Measurements from ENCODE around the gene MSX1. TPM values are rescaled to one million over a fixed set of nuclear protein-coding genes. Genes with fewer than 3 reads are reported as not detected.

The MSX1 gene
- total RNA-seq, 1 donor from 2014 or later: 2.1 TPM

DNA sequence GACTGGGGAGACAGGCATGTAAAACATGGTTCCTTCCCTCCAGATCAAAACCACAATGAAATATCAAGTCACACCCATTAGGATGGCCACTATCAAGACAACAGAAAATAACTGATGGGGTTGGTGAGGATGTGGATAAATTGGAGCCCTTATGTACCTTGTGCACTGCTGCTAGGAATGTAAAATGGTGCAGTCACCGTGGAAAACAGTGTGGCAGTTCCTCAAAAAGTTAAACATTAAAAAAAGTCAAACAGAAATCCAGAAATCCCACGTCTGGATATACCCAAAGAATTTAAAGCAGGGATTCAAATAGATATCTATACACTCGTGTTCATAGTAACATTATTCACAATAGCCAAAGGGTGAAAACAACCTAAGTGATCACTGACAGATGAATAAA, 35.2 kb upstream of the MSX1 start:
- no peak for TF ChIP-seq CTCF (IDR thresholded peaks at IDR 0.05)
- no peak overlapping the region for H3K27ac ChIP-seq
- peaks cover 4% of the 10 kb centered on the region for H3K27me3 ChIP-seq (ENCODE audit: low read depth)
- no peaks in the 10 kb centered on the region for H3K36me3 ChIP-seq
- no peak for DNase-seq
- intact Hi-C loops (cut with DNase I): no loop called here
- ATAC-seq: no peak
- H3K4me1 ChIP-seq: no peaks in the 10 kb centered on the region
- H3K4me3 ChIP-seq: no peak overlapping the region
- H3K9me3 ChIP-seq: no peaks in the 10 kb centered on the region

DNA sequence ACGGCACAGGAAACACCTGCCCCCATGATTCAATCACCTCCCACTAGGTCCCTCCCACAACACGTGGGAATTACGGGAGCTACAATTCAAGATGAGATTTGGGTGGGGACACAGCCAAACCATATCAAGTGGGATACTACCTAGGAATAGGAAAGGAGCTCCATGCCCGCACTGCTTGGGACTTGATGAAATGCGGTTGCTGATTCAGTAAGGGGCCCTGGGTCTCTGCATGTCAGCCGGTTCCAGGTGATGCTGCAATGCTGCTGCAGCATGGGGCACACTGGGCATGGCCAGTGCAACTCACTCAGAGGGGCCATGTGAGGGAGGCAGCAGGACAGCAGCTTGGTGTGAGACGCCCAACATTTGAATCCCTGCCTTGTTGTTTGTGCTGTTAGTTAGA, 34.0 kb upstream of the MSX1 start:
- Histone ChIP-seq H3K27ac (no peak overlapping the region), H3K27me3 (ENCODE audit: low read depth) (peaks cover 4% of the 10 kb centered on the region), H3K9me3 (no peaks in the 10 kb centered on the region), H3K36me3 (no peaks in the 10 kb centered on the region), H3K4me3 (no peak overlapping the region), H3K4me1 (no peaks in the 10 kb centered on the region)
- no peak for TF ChIP-seq CTCF (IDR thresholded peaks at IDR 0.05)
- DNase-seq: no peak
- no peak for ATAC-seq
- intact Hi-C loops (cut with DNase I): no loop called here

DNA sequence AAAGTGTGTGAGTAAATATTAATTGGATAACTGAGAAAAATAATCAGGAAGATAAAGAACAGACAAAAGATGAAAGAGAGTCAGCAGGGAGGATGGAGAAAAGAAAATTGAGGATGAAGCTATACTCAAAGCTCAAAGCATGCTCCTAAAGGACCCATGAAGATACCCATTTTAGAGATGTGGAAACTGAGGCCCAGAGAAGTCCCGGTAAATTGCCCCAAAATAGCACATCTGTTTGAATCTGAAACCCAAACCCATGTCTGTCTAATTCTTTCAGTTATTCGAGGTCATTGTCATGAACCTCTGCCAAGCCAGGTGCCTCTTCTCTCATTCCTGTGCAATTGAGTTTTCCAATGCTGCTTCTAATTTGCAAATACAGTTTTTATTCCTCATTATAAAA, 29.6 kb upstream of the MSX1 start:
- H3K27ac ChIP-seq: no peak overlapping the region
- H3K4me3 ChIP-seq: no peak overlapping the region
- H3K27me3 ChIP-seq (ENCODE audit: low read depth): peaks cover 4% of the 10 kb centered on the region
- TF ChIP-seq CTCF (IDR thresholded peaks at IDR 0.05): no peak
- H3K36me3 ChIP-seq: no peaks in the 10 kb centered on the region
- H3K9me3 ChIP-seq: no peaks in the 10 kb centered on the region
- no peak for ATAC-seq
- intact Hi-C loops (cut with DNase I): no loop called here
- no peaks in the 10 kb centered on the region for H3K4me1 ChIP-seq
- no peak for DNase-seq

DNA sequence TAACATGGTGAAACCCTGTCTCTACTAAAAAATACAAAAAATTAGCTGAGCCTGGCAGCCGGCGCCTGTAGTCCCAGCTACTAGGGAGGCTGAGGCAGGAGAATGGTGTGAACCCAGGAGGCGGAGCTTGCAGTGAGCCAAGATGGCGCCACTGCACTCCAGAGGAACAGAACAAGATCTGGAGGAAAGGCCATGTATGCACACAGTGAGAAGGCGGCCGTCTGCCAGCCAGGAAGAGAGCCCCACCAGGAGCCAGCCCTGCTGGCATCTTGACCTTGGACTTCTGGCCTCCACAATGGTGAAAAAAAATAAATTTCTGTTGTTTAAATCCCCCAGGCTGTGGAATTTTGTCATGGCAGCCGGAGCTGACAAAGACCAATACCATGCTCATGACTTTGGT, 28.2 kb upstream of the MSX1 start:
- intact Hi-C loops (cut with DNase I): no loop called here
- H3K27ac ChIP-seq: no peak overlapping the region
- no peak overlapping the region for H3K4me3 ChIP-seq
- no peak for ATAC-seq
- TF ChIP-seq CTCF (IDR thresholded peaks at IDR 0.05): no peak
- peaks cover 4% of the 10 kb centered on the region for H3K27me3 ChIP-seq (ENCODE audit: low read depth)
- no peak for DNase-seq
- no peaks in the 10 kb centered on the region for H3K9me3 ChIP-seq
- no peaks in the 10 kb centered on the region for H3K36me3 ChIP-seq
- H3K4me1 ChIP-seq: no peaks in the 10 kb centered on the region

DNA sequence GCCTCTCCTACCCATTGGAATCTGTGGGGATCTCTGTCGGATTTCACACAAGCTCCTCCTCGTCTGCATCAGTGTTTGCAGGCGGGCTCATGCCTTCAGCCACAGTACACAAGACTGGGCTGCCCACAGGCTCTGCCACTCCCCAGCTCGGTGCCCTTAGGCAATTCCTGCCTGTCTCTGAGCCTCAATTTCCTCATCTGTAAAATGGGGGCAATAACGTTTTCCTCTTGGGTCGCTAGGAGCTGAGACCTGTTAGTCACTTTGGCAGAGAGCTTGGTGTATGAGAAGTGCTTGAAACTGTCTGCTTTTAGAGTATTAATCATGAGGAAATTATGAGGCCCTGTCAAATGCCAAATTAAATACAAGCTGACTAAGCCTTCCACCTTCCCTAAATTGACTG, 27.6 kb upstream of the MSX1 start:
- intact Hi-C loops (cut with DNase I): no loop called here
- TF ChIP-seq CTCF (IDR thresholded peaks at IDR 0.05): no peak
- peaks cover 4% of the 10 kb centered on the region for H3K27me3 ChIP-seq (ENCODE audit: low read depth)
- no peak overlapping the region for H3K27ac ChIP-seq
- no peaks in the 10 kb centered on the region for H3K9me3 ChIP-seq
- H3K4me3 ChIP-seq: no peak overlapping the region
- no peaks in the 10 kb centered on the region for H3K4me1 ChIP-seq
- DNase-seq: no peak
- no peak for ATAC-seq
- H3K36me3 ChIP-seq: no peaks in the 10 kb centered on the region

- no peak for ATAC-seq
- H3K27ac ChIP-seq: no peak overlapping the region
- no peak for DNase-seq
- H3K4me3 ChIP-seq: no peak overlapping the region
- no peak for TF ChIP-seq CTCF (IDR thresholded peaks at IDR 0.05)
- intact Hi-C loops (cut with DNase I): no loop called here
- H3K36me3 ChIP-seq: no peaks in the 10 kb centered on the region
- H3K4me1 ChIP-seq: no peaks in the 10 kb centered on the region
- H3K27me3 ChIP-seq (ENCODE audit: low read depth): peaks cover 6% of the 10 kb centered on the region
- H3K9me3 ChIP-seq: no peaks in the 10 kb centered on the region
Measured at GRCh38 chr4:4836044-4836443, 23.4 kb upstream of the MSX1 start.

Data from lower lobe of right lung (tissue), 2 donors.